GM06990 (cell line): ENCODE measurements around the gene KBTBD13.

Source experiments
- DNase-seq: peaks from one replicate; pipeline ENCODE4 v3.0.0-alpha.2; 2011; ENCODE audit not compliant: insufficient read length; ENCODE audit errors: extremely low read depth
- H3K27me3 ChIP-seq: replicated peaks from 2 replicates; pipeline ENCODE4 v1.6.0; 2011; ENCODE audit warnings: low read length; ENCODE audit not compliant: control insufficient read depth, insufficient read depth
- H3K36me3 ChIP-seq: 2 replicates; pipeline ENCODE4 v1.5.1; 2011; ENCODE audit warnings: low read length; ENCODE audit not compliant: control insufficient read depth, insufficient read depth
- H3K4me3 ChIP-seq: replicated peaks from 2 replicates; pipeline ENCODE4 v1.5.1; 2011; ENCODE audit warnings: low read depth, mild to moderate bottlenecking, control low read depth, low read length
- CTCF ChIP-seq: IDR thresholded peaks from 2 replicates; pipeline ENCODE4 v1.5.1; 2011; ENCODE audit warnings: low read length, control low read depth, mild to moderate bottlenecking, inconsistent platforms; ENCODE audit not compliant: insufficient read depth, poor library complexity, severe bottlenecking

The KBTBD13 gene

GRCh38 chr15:65076486-65077290 lies at the start of gene KBTBD13:
Gene KBTBD13 (plus strand): TSS chr15:65076746. CDS start chr15:65076816, 70 bp downstream.
- Histone ChIP-seq H3K27me3 (no peaks in the 10 kb centered on the region; the same call in 1 of the 2 replicates), H3K4me3 (no peak within 1 kb of the TSS), H3K36me3 (no peaks in the 10 kb centered on the region)
- TF ChIP-seq CTCF = no peak
- DNase-seq = no peak

DNA sequence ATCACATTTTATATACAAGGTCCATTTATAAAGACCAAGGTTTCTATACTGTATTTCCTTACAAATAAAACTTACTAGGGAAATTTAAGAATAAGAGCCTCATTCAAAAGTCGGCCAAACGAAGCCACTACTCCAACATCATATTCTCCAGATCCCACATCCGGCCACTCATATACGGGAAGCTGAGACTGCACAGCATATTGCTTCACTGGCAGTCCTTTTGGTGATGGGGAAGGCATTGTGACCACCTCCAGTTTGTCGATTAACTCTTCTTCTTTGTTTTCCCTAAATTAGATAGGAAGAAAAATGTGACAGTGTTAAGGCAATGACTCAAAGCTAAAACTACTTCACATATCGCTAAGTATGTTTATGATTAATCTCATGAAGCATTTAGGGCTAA lies 49.8 kb upstream of the KBTBD13 start:
- DNase-seq = no peak
- Histone ChIP-seq H3K27me3 (no peaks in the 10 kb centered on the region), H3K36me3 (peaks cover 1% of the 10 kb centered on the region; the same call in 1 of the 2 replicates), H3K4me3 (no peak overlapping the region)
- TF ChIP-seq CTCF = no peak

- Histone ChIP-seq H3K4me3 (no peak overlapping the region), H3K27me3 (no peaks in the 10 kb centered on the region), H3K36me3 (peaks cover 1% of the 10 kb centered on the region; the same call in 1 of the 2 replicates)
- no peak for DNase-seq
- no peak for TF ChIP-seq CTCF
These were observed 49.0 kb upstream of the KBTBD13 start for GRCh38 chr15:65027593-65027992.

DNA sequence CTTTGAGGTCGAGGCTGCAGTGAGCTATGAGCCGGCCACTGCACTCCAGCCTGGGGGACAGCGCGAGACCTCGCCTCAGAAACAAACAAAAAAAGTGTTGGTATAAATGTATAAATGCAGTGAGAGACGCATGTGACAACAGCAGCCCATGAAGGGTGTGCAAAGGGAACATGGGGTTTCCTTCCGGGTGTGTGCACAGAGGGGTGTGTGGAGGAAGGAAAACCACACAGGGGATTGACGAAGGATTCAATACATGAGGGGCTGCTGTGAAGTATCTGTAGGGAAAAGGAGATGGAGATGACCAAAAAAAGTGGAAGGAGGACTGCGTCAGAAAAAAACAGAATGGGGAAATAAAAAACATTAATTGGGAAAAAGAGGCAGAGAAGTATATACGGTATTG lies 48.2 kb upstream of the KBTBD13 start:
- no peaks in the 10 kb centered on the region for H3K27me3 ChIP-seq
- peaks cover 1% of the 10 kb centered on the region; the same call in 1 of the 2 replicates for H3K36me3 ChIP-seq
- DNase-seq = peak; percentile 11
- no peak for TF ChIP-seq CTCF
- peak overlapping the region; percentile 90 for H3K4me3 ChIP-seq

DNA sequence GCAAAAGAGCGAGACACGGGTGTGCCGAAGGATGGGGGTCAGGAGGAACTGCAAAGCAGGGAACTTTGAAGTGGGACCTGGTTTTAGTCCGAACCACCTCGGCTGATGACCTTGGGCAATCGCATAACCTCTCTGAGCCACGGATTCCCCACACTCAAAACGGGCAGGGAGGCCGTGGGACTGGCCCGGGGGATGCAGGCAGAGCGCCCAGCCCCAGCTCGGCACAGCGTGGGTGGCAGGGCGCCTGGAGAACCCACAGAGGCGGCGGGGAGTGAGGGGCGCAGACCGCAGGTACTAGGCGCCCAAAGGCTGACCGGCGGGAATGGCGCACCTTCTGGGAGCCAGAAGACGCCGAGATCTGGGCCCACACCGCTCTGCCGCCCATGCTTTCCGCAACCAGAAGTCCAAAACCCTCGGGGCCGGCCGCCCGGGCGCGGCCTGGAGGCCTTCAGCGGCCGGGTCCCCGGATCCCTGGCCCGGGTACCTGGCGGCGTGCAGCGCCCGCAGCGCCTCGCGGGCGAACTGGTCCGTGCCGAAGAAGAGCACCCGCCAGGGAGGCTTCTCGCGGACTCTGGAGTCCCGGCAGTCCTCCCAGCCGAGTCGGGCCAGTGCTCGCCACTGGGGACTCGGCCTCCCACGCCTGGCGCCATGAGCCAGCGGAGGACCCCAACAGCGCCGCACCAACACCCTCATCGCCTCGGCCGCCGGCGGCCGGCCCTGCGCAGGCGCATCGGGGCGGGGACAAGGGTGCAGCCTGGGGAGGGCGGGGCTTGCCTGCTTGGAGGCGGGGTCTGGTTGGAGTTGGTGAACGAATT lies 47.4 kb upstream of the KBTBD13 start, which contains the start of gene MTFMT:
Gene MTFMT (minus strand): TSS at position 719 of the 815 bp plus-strand sequence. CDS start 26 bp downstream, at position 693.
- no peak for TF ChIP-seq CTCF
- peaks cover 1% of the 10 kb centered on the region; the same call in 1 of the 2 replicates for H3K36me3 ChIP-seq
- H3K4me3 ChIP-seq = peak within 1 kb of the TSS; percentile 90
- DNase-seq = peak; percentile 90
- no peaks in the 10 kb centered on the region for H3K27me3 ChIP-seq
